ENCODE results near the gene SLC23A3.

Gene SLC23A3, protein sequence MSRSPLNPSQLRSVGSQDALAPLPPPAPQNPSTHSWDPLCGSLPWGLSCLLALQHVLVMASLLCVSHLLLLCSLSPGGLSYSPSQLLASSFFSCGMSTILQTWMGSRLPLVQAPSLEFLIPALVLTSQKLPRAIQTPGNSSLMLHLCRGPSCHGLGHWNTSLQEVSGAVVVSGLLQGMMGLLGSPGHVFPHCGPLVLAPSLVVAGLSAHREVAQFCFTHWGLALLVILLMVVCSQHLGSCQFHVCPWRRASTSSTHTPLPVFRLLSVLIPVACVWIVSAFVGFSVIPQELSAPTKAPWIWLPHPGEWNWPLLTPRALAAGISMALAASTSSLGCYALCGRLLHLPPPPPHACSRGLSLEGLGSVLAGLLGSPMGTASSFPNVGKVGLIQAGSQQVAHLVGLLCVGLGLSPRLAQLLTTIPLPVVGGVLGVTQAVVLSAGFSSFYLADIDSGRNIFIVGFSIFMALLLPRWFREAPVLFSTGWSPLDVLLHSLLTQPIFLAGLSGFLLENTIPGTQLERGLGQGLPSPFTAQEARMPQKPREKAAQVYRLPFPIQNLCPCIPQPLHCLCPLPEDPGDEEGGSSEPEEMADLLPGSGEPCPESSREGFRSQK

DNA sequence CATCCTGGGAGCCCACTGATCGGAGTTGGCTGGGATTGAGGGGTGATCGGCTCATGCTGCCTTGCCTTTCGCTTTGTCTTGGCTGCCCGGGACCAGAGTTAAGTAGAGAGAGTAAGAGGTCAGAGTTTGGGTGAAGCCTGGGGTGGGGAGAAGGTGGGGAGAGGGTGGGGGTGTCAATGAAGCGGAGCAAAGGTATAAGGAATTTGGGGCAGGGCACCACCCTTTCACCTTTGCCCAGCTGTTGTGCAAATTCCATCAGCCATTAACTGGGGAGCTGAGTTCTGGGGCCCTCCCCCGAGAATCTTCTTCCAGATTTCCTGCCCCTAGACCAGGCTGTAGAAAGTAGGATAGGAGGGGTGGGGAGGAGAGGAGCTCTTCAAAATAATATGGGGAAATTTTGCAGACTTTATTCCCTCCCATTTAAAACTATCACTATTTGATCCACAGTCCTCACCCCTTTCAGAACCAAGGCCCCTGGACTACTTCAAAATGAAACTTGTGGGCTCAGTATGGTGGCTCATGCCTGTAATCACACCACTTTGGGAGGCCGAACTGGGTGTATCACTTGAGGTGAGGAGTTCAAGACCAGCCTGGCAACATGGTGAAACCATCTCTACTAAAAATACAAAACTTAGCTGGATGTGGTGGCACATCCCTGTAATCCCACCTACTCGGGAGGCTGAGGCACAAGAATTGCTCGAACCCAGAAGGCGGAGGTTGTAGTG lies at the start of gene SLC23A3:
Gene SLC23A3 (minus strand): TSS at position 100 of the 725 bp plus-strand sequence. CDS start 45 bp downstream, at position 55.
- no peak for DNase-seq

DNA sequence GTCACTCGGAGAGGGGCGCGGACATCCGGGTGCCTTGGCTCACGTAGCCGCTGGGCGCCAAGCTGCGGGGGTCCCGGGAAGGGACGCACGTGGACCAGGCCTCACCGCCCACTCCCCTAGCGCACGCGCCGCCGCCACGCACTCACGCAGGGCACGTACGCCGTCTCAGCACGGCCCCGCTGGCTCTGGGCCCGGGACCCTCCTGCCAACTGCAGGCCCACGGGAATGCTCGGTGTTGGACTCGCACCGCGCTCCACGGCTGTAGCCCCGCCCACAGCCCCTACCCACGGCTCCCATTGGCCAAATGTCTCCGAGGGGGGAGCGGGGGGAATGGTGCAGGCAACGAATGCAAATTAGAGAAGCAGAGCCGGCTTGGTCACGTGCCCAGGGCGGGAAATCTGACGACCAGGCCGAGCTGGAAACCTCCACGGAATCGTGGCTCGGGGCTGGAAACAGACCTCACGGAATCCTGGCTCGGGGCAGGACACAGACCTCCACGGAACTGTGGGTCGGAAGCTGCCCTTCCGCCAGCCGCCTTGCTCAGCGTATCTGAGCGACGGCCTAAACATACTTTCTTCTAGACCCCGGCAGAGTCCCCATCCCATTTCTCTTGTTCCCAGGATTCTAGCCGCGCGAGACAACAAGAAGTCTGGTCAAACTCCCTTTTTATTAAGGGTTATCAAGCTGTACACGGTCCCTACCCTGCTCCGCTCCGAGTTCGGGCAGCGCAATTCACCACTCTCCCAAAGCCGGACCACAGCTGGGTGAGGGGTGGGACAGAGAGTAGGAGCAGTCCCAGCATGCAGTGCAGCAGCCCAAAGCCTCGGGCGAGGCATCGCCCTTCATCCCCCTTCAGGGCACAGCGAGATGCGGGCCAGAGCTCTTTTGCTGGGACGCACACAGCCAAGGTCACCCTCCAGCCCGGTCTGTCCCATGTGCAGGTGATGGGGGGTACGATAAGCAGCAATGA lies 49.2 kb upstream of the SLC23A3 start, which contains the start of gene ABCB6:
Gene ABCB6 (minus strand): TSS at position 227 of the 970 bp plus-strand sequence. CDS start 285 bp downstream, outside the sequence.
- peak; percentile 90 for DNase-seq

DNA sequence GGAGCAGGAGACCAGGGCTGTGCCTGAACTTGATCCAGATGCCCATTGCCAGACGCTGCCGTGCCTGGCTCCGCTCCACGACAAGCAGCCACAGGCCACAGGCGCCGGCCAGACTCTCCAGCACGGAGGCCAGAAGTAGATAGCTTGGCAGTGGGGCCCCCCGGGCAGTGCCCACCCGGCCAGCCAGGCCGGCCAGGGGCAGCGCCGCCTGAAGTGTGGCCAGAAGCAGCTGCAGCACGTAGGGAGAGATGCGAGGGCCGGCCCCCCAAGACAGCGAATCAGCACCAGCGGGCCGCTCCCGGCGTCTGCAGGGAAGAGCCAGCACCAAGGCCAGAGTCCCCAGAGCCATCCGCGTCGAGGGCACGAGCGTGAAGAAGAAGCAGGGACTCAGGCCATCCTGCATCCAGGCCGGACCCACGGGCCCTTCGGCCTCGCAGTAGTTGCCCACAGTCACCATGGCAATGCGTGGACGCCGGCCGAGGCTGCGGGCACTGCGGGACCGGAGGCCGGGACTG lies 48.4 kb upstream of the SLC23A3 start:
- no peak for DNase-seq

DNA sequence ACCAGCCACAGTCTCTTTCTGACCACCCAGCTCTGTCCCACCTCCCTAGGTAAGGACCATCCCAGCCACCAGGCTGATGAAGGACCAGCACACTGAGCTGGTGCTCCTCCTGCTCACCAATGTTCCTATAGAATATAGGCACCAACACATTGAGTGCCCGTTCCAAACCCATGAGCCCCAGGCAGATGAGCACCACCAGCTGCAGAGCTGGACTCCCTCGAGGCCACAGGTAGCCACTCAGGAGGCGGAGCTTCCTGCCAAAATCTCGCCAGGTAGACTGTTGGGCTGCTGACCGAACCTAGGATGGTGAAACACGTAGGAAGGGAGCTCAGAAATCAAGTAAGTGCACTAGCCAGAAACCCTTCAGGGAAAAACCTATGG lies 46.7 kb upstream of the SLC23A3 start:
- DNase-seq = no peak

DNA sequence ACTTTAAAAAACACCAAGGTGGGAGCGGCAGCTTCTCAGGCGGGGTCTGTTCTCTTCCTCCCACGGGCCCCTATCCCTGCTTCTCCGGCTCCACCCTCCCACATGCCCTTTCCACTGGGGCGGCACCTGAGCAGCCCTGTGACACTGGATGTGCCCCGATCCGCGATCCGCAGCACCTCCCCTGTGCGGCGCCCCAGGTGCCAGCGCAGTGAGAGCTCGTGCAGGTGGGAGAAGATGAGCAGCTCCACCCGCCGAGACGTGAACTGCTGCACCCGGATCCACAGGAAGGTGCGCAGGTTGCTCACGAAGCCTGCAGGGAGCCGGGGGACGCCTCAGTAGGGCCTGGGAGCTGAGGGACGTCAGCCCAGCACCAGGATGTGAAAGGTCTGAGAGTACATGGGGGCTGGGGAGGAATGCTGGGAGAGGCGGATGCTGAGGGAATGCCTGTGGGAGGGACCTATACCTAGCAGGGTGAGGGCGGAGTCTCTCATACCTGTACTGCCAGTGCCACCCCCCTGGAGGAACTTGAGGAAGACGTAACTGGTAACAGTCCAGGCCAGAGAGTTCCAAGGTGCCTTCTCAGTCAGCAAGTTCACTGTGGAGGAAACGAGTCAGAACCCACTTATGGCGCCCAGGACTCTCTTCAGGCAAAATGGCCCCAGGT lies 46.2 kb upstream of the SLC23A3 start:
- DNase-seq = no peak

DNA sequence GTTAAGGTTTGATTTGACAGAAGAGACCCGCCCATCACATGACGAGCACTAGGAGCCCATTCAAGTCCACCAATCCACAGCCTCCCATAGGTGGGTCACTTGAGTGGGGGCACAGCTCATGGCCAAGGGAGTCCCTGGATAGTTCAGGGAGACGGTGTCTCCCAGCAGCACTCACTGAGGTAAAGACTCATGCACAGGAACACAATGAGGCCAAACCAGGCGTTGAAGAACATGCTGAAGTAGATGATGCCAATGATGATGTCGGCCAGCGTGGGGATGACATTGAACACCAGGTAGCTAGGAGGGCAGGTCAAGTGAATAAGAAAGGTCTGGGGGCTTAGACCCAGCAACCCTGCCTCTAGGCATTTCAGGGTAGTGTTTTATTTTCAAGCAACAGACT lies 45.0 kb upstream of the SLC23A3 start:
- no peak for DNase-seq

DNA sequence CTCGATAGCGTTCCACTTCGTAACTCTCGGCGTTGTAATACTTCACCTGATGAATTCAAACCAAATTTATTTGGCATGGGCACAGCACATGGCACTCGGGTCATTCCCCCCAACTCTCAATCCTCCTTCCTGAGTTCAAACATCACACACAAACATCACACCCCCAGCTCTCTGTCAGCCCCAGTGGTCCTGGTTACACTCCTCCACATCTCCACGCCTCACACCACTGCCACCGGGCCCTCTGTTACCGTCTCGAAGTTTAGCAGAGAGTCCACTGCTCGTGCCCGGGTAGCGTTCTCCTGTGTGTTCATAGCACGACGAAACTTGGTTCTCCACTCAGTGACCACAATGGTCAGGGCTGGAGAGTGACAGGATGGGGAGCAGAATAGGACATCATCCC lies 44.3 kb upstream of the SLC23A3 start:
- DNase-seq = no peak

DNA sequence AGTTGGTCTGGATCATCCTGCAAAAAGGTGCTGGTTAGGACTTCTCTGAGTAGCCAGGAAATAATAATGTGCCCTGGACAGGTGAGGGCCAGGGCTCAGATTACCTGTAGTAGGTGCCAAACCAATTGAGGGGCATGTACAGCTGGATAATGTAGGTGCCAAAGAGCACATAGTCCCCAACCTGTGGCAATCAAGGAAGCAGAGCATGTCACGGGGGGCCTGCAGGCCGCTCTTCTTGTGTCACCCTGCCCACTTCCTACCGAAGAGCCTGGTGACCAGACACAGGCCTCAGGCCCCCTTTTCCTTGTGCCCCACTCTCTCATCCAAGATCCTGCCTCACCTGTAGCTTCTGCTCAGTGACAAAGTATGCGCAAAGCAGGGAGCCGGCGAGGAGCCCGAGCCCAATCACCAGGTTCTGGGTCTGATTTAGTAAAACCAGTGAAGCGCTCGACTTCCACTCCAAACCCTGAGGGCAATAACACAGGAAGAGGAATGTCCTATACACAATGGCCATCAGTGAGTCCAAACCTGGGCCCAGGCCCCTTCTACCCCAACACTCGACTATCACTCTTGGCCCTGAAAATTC lies 43.8 kb upstream of the SLC23A3 start:
- no peak for DNase-seq

DNA sequence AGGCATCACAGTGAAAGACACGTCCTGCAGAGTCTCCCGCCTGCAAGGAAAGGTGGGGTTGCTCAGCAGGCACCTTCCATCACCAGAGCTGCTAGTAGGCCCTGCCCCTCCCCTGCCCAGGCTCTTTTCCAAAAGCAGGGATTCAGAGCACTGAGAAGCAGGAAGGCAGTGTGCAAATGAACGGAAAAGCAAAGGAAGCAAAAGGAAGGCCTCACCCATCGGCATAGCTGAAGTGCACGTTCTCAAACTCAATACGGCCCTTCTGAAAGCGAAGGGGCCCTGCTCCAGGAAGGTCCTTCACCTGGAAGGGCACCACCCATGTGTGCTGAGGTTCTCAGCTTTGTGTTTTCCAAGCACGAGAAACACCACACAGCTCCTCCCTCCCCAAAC lies 43.2 kb upstream of the SLC23A3 start:
- DNase-seq = no peak

DNA sequence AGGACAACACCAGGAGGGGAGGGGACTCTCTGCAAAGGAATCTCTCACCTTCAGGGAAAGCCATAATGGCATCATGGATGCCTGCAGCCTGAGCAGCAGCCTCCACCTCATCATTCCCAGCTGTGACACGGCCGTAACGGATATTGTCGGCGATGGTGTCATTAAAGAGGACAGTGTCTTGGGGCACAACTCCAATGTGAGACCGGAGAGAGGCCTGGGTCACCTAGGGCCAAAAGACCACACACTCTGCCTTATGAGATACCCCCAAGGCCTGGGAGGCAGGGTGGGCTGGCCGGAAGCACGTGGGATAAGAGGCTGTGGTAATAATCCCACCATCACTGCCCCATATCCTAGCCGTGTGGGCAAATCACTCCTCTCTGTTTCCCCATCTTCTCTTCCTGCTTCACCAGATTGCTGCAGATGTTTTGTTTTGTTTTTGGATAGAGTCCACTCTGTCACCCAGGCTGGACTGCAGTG lies 41.1 kb upstream of the SLC23A3 start:
- DNase-seq = no peak

DNA sequence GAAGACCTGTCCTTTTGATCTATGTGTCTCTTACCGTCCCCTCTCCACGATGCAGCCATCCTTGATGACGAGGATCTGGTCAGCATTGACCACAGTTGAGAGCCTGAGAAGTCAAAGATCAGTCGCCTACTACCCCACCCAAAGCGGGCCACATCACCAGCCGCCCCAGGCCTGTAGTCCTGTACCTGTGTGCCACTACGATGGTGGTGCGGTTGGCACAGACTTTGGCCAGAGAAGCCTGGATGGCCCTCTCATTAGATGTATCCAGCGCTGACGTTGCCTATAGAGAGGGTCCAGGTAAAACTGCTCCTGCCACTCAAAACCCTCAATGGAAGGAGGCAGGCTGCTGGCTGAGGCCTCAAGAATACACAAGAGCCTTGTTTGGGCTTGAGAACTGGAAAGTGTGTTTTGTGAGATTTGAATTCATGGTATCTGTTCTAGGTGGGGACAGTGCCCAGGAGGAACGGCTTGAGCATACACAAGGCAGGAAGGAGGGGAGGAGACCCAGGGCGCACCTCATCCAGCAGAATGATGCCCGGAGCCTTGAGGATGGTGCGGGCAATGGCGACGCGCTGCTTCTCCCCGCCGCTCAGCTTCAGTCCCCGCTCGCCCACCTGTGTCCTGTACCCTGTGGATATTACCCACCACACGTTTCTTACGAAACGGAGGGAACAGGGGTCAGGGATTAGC lies 40.5 kb upstream of the SLC23A3 start:
- DNase-seq = no peak

DNA sequence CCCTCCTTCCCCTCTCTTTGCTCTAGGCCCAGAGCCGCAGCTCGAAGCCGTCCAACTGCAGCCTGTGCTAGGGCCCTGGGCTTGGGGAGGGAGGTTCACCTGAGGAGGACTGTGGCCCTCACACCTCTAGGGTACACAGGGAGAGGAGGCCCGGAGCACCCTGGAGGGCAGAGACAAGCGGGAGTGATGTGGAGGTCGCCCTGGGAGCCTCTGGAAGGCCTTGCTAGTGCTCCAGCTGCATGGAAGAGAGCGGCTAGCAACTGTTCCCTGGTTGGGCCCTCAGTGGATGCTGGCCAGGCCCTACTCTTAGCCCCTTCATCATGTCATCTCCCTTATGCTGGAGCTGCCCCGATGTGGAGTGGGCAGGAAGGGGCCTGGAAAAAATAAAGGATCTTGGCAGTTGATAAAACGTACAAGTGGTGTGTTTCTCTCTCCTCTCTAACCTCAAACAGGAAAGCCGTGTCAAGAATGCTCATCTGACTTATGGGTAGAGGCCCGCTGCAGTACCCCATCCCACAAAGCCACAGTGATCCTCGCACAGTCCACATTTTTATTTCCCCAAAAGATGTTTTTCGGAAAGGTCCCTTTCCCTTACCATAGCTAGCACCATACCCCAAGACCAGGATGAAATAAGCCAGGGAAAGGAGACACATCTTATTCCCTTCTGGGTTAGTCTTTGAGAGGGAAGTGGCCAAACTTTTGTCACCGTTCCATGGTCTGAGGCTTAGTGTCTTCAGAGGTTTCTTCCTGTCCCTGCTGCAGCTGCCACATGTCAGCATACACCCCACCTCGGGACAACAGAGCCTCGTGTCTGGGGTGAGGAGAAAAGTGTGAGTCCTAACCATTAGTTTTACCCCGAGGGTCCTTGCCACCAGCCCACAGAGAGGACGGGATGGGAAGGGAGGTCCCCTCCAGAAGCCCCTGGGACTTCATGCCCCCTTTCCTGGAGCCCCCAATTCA lies 39.7 kb upstream of the SLC23A3 start:
- no peak for DNase-seq

DNA sequence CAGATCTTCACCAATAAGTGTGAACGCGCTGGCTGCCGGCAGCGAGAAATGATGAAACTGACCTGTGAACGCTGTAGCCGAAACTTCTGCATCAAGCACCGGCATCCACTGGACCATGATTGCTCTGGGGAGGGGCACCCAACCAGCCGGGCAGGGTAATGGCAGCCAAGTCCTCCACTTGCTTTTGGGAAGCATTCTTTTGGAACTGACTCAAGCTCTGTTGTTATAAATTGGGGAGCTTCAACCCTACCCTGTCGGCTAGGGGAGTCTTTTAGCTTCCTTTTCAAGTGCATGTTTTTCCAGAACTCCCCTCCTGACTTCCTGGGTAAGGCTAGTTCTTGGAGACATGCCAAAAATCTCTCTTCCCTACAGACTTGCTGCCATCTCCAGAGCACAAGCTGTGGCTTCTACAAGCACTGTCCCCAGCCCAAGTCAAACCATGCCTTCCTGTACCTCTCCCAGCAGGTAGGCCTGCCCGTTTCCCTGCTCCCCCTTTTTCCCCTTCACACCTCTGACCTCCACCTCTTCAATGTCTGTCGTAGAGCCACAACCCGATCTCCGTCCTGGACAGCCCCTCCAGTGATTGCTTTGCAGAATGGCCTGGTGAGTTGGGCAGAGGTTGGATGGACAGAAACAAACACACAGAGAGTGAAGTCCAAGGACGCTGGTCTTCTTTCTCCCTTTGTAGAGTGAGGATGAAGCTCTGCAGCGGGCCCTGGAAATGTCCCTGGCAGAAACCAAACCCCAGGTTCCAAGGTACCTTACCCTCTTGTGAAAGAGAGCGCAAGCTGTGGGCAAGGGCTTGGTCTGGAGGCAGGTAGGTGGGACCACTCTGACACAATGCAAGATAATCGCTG lies 38.3 kb upstream of the SLC23A3 start:
- DNase-seq = no peak

DNA sequence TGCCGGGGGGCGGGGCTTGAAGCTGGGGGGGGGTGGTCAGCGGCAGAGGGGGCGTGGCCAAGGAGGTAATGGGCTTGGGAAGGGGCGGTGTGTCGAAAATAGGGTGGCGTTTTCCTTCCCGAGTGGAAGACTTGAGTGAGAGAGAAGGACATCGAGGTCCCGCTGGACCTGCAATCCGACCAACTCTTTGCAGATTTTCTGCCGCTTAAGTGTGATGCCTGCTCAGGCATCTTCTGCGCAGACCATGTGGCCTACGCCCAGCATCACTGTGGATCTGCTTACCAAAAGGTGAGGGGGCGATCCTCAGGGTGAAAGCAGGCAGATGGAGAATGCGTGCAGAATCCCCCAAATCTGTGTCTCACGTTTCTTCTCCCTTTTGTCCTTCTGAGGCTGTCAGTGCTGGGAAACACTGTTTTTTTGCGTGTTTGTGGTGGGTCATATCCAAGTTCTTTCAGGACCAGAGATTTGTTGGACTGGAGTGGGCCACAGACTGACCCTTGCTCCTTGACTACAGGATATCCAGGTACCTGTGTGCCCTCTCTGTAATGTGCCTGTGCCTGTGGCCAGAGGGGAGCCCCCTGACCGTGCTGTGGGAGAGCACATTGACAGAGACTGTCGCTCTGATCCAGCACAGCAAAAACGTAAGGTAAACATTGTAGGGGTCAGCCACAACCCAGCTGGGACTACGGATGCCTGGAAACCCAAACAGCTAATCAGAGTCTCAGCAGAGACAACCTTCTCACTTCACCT lies 37.5 kb upstream of the SLC23A3 start:
- no peak for DNase-seq

DNA sequence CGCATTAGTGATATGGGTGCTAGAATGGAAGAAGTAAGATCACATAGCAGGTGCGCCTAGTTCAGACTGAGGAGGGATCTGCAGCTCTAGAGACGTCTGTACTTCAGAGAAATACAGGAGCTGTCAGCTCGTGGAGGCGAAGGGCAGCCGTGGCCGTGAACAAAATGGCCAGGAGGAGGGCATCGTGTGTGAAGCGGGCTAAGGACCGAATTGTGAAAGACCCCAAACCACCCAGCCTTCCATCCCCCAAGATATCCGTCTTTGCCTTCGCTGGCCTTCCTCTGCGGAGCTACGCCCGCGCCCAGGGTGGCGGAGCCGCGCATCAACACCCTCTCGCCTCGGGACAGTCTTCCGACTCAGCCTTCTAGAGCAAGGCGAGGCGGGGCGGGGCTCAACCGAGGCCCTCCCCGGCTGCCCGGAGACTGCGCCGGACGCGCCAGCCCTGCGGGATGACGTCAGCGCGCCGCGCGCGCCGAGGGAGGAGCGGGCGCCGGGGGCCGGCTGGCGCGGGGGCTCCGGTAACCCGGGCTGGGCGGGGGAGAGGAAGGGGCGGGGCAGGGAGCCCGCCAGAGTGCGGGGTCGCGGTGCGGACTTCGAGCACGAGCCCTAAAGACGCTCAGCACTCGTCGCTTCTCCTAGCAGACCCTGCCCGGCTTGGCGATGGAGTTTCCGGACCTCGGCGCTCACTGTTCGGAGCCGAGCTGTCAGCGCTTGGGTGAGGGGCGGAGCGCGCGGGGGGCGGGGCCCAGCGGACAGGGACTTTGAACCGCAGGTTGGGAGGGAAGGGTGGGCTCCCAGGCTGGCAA lies 36.7 kb upstream of the SLC23A3 start, which contains the start of gene ZFAND2B:
Gene ZFAND2B (plus strand): TSS at position 455 of the 806 bp plus-strand sequence. CDS start 206 bp downstream, at position 661.
- DNase-seq = peak; percentile 94 to 95

DNA sequence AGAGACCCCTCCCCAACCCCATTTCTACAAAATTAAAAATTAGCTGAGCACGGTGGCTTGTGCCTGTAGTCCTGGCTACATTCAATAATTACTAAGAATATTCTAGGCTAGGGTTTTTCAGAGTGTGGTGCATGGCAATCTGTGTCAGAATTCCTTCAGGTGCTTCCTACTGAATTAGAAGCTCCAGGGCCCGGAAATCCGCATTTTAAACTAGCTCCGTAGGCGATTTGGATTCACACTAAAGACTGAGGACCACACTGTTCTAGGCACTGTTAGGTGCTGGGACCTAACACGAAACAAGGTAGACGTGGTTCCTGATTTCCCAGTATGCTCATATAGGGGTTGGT lies 36.1 kb upstream of the SLC23A3 start:
- DNase-seq = no peak

DNA sequence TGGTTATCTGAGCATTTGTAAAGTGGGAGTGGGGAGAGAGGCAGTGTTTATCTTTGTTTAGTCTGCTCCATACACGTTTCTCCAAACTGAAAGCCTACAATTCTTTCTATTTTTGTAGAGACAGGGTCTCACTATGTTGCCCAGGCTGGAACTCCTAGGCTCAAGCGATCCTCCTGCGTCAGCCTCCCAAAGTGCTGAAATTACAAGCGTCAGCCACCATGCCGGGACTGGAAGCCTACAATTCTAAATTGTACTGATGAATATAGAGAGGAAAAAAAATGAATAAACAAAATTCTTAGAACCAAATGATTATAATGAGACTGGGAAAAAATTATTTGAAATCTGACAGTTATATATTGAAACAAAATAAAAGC lies 35.3 kb upstream of the SLC23A3 start:
- no peak for DNase-seq

Data from CD4-positive, alpha-beta T cell treated with Interleukin-4 for 1 hour (primary cell).